H1 (cell line): ENCODE measurements around the gene SLAIN2. TPM values are rescaled to one million over a fixed set of nuclear protein-coding genes. Genes with fewer than 3 reads are reported as not detected.

Experiments used
- CHD7 ChIP-seq: fragments of 300-600 bp; sonication (generic); IDR thresholded peaks from 2 replicates; pipeline ENCODE4 v1.7.1; 2012; ENCODE audit warnings: low read length, moderate library complexity, mild to moderate bottlenecking, inconsistent platforms; ENCODE audit not compliant: insufficient replicate concordance
- CTCF ChIP-seq, 3 experiments: IDR thresholded peaks; 1 replicate in 2 of 3; 2 replicates in 1 of 3; pipeline versions ENCODE4 v1.5.1 to v1.6.1; 2011; ENCODE audit warnings: low read length in 3 of 3, mild to moderate bottlenecking in 3 of 3, inconsistent platforms in 2 of 3, low read depth in 1 of 3, moderate library complexity in 1 of 3; ENCODE audit not compliant: insufficient read depth in 1 of 3; ENCODE audit errors: control extremely low read depth in 1 of 3
- EP300 ChIP-seq, 2 experiments: IDR thresholded peaks; 1 replicate in 1 of 2; 2 replicates in 1 of 2; pipeline ENCODE4 v1.6.1; 2011 to 2012; ENCODE audit warnings: low read depth in 2 of 2, low read length in 2 of 2, mild to moderate bottlenecking in 2 of 2, borderline replicate concordance in 1 of 2, inconsistent platforms in 1 of 2, moderate library complexity in 1 of 2
- HDAC2 ChIP-seq, 2 experiments: fragments of 300-600 bp in 1 of 2; sonication (generic) in 1 of 2; IDR thresholded peaks; 2 replicates each; pipeline ENCODE4 v1.6.1; 2011 to 2012; ENCODE audit warnings: low read depth in 2 of 2, low read length in 2 of 2, mild to moderate bottlenecking in 2 of 2, moderate library complexity in 2 of 2, borderline replicate concordance in 1 of 2, inconsistent platforms in 1 of 2
- KDM4A ChIP-seq: IDR thresholded peaks from one replicate; pipeline ENCODE4 v1.7.1; 2012; ENCODE audit warnings: low read depth, mild to moderate bottlenecking, moderate library complexity, low read length, inconsistent platforms; ENCODE audit not compliant: severe bottlenecking
- KDM5A ChIP-seq: fragments of 200-600 bp; IDR thresholded peaks from 2 replicates; pipeline ENCODE4 v1.7.1; 2012; ENCODE audit warnings: mild to moderate bottlenecking, low read length, inconsistent platforms, mixed read lengths
- TBP ChIP-seq: IDR thresholded peaks from 2 replicates; pipeline ENCODE4 v1.6.1; 2011; ENCODE audit warnings: low read depth, low read length, improper control_type of control experiment
- ZNF274 ChIP-seq: IDR thresholded peaks from 2 replicates; pipeline ENCODE4 v1.7.0; 2012; ENCODE audit warnings: low read length, borderline replicate concordance; ENCODE audit errors: extremely low read depth
- polyA plus RNA-seq, 7 experiments: library from polyadenylated mRNA; depleted of rRNA in 3 of 7; stranded (reverse) in 5 of 7; unstranded in 2 of 7; fragments of >200 nt in 5 of 7; fragments of 200-250 nt in 2 of 7; gene quantifications; 1 replicate in 5 of 7; 2 replicates in 1 of 7; 4 replicates in 1 of 7; pipeline versions ENCODE4 v1.2.1 to v1.2.3, GENCODE V29; 2011 to 2013; ENCODE audit warnings: missing spikeins in 2 of 7, mixed read lengths in 2 of 7
- total RNA-seq: library from RNA; stranded (reverse); fragmentation: NEBNext Ultra II Directional; extraction: Animal tissue kit (Norgen Biotek cat#: 25700); gene quantifications from 2 replicates; pipeline ENCODE4 v1.2.1, GENCODE V29; 2021

The SLAIN2 gene
- total and polyA plus RNA-seq, 2 of the 8 experiments (the other 6 are each of a cell fraction or from before 2014, with no cell fraction given) = 8.2 to 40.0 TPM

GRCh38 chr4:48324281-48324680, 17.0 kb upstream of the SLAIN2 start (continued):
- TF ChIP-seq CHD7 (no peak), KDM5A (no peak), HDAC2 (IDR thresholded peaks at IDR 0.05; ENCODE audit: borderline replicate concordance in 1 of 2, low read depth in 2 of 2, low read length in 2 of 2) (no peak), KDM4A (no peak), EP300 (IDR thresholded peaks at IDR 0.05; ENCODE audit: borderline replicate concordance in 1 of 2, low read depth in 2 of 2, low read length in 2 of 2) (no peak), TBP (no peak), ZNF274 (no peak), CTCF (IDR thresholded peaks at IDR 0.05; ENCODE audit: control extremely low read depth in 1 of 3, insufficient read depth in 1 of 3, low read depth in 1 of 3, low read length in 3 of 3) (no peak)
